ENCODE data around the gene SGMS1.

GRCh38 chr10:50563906-50564305 is 59.9 kb downstream of the SGMS1 start:
- no peak for TF ChIP-seq CTCF (optimal IDR thresholded peaks at IDR 0.05 in 1 of 3, IDR thresholded peaks at IDR 0.05 in 1 of 3, conservative IDR thresholded peaks at IDR 0.05 in 1 of 3; ENCODE audit: extremely low read depth in 1 of 3, insufficient read depth in 2 of 3, low read length in 3 of 3)
- TF ChIP-seq EZH2 (IDR thresholded peaks at IDR 0.05; ENCODE audit: low read length): no peak
